ENCODE data around the gene ERN1.

DNA sequence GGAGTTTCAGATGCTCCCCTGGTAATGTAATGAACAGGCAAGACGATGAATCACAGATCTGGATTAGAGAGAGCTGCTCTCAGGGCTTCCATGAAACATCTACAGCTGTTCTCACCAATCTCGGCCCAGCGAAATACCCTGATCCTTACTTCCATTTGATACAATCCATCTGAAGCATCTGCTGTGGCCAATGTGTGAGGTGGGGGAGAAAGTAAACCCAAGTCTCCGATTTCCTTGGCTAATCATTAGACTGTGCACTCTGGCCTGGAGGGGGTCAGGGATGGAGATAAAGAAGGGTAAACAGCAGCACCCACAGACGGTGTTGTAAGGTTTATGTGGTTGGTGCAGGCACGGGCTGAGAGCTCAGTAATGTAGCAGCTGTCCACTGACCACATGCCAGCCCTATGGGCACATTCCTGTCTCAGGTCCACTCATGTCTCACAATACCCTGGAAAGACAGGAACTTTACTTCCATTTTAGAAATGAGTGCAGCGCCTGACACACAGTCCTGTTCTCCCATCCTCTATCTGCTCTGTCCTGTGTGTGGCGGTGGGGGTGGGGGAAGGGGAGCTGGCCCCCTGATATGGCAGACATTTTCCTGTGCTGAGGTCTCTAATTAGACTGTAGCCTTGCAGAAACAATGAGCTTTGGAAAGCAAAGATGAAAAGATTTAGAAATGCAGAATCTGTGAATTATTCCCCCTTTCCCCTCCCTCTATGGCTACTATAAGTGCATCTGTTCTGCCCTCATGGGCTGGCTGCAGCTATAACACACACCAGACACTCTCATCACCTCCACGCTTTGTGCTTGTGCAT, 48.3 kb upstream of the ERN1 start:
- TF ChIP-seq, protein P1, sequence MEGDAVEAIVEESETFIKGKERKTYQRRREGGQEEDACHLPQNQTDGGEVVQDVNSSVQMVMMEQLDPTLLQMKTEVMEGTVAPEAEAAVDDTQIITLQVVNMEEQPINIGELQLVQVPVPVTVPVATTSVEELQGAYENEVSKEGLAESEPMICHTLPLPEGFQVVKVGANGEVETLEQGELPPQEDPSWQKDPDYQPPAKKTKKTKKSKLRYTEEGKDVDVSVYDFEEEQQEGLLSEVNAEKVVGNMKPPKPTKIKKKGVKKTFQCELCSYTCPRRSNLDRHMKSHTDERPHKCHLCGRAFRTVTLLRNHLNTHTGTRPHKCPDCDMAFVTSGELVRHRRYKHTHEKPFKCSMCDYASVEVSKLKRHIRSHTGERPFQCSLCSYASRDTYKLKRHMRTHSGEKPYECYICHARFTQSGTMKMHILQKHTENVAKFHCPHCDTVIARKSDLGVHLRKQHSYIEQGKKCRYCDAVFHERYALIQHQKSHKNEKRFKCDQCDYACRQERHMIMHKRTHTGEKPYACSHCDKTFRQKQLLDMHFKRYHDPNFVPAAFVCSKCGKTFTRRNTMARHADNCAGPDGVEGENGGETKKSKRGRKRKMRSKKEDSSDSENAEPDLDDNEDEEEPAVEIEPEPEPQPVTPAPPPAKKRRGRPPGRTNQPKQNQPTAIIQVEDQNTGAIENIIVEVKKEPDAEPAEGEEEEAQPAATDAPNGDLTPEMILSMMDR (IDR thresholded peaks at IDR 0.05; ENCODE audit: borderline replicate concordance, extremely low read depth, low read length, poor library complexity, severe bottlenecking): no peak
- TF ChIP-seq EZH2 (IDR thresholded peaks at IDR 0.05; ENCODE audit: borderline replicate concordance, low read depth, low read length, severe bottlenecking): no peak

All from DND-41 (cell line).